ENCODE data around the gene CPOX. TPM values are rescaled to one million over a fixed set of nuclear protein-coding genes. Genes with fewer than 3 reads are reported as not detected.

The CPOX gene
- total and polyA plus RNA-seq, 2 of the 8 experiments (the other 6 are each of a cell fraction or from before 2014, with no cell fraction given), result 17.4 to 27.0 TPM

DNA sequence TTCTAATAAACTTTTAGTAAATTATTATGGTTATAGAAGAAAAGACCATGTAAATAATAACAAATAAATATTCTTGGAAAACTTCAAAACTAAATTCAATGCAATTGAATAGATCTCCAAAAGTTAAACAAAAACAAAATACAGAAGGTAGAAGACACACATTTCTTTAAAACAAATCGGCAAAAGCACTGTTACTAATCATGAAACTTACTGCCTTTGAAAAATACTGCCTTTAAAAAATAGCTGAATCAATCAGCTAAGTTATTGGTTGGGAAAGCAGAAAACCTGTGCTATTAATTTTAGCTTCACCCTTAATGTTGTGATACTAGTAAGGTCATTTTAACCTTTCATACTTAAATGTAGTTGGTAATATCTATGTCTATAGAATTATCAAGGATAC lies 58.7 kb downstream of the CPOX start:
- POLR2A ChIA-PET (ENCODE audit: partially characterized antibody), result no interaction called here

More for the DNA sequence above, 58.7 kb downstream of the CPOX start:
- Histone ChIP-seq H3K79me1 (ENCODE audit: low read depth, low read length) (no peaks in the 10 kb centered on the region), H4K5ac (ENCODE audit: insufficient read length, low read depth, low read length) (no peak overlapping the region), H2BK20ac (ENCODE audit: low read length) (no peak overlapping the region), H2BK15ac (ENCODE audit: low read length) (no peak overlapping the region), H3K79me2 (ENCODE audit: control insufficient read depth in 1 of 2, insufficient read depth in 2 of 2, low read length in 2 of 2) (no peaks in the 10 kb centered on the region), H2BK5ac (ENCODE audit: low read depth, low read length) (no peak overlapping the region), H4K20me1 (replicated peaks in 1 of 2; ENCODE audit: control insufficient read depth in 1 of 2, insufficient read depth in 2 of 2, low read length in 2 of 2) (no peaks in the 10 kb centered on the region), H3K4me1 (replicated peaks in 1 of 4; ENCODE audit: control insufficient read depth in 3 of 4, insufficient read depth in 4 of 4, low read length in 3 of 4) (no peaks in the 10 kb centered on the region), H3K36me3 (ENCODE audit: control insufficient read depth in 2 of 4, insufficient read depth in 4 of 4, low read length in 3 of 4) (no peaks in the 10 kb centered on the region), H4K8ac (ENCODE audit: extremely low read depth, insufficient read depth, low read length) (no peak overlapping the region), H2AFZ (ENCODE audit: low read length) (no peak overlapping the region), H2AK5ac (ENCODE audit: low read depth, low read length) (no peak overlapping the region), H3K27me3 (replicated peaks in 1 of 4; ENCODE audit: control insufficient read depth in 3 of 4, extremely low read depth in 1 of 4, insufficient read depth in 3 of 4, low read length in 3 of 4) (peaks cover 0 to 1% (median 0%) of the 10 kb centered on the region in 4 experiments; a peak in 1 of 7 replicates), H3K27ac (ENCODE audit: low read depth, low read length) (no peak overlapping the region), H3K4ac (replicated peaks; ENCODE audit: insufficient read length, low read depth, low read length) (no peak overlapping the region), H3K14ac (ENCODE audit: insufficient read length) (no peak overlapping the region), H4K91ac (replicated peaks; ENCODE audit: insufficient read length, low read length) (no peak overlapping the region), H3K56ac (replicated peaks; ENCODE audit: insufficient read length, low read depth, low read length) (no peak overlapping the region), H2BK120ac (replicated peaks; ENCODE audit: low read depth, low read length) (no peak overlapping the region), H3K4me3 (ENCODE audit: extremely low read depth in 1 of 4, insufficient read depth in 2 of 4, low read depth in 3 of 4, low read length in 4 of 4) (no peak overlapping the region), H3K23ac (ENCODE audit: insufficient read length) (no peak overlapping the region), H3K4me2 (ENCODE audit: insufficient read depth in 1 of 2, low read depth in 2 of 2, low read length in 2 of 2) (no peak overlapping the region), H2BK12ac (ENCODE audit: low read depth, low read length) (no peak overlapping the region), H3K9me3 (ENCODE audit: insufficient read depth in 2 of 2, low read depth in 1 of 2, low read length in 1 of 2) (no peaks in the 10 kb centered on the region), H3K23me2 (ENCODE audit: low read depth, low read length) (no peaks in the 10 kb centered on the region), H3K18ac (ENCODE audit: extremely low read depth, low read length) (no peak overlapping the region), H3K9ac (replicated peaks in 1 of 4; ENCODE audit: extremely low read depth in 1 of 4, low read depth in 3 of 4, low read length in 3 of 4) (no peak overlapping the region)
- TF ChIP-seq TAF7 (optimal IDR thresholded peaks at IDR 0.05; ENCODE audit: borderline replicate concordance, low read depth, low read length) (no peak), POLR2AphosphoS5 (IDR thresholded peaks at IDR 0.05; ENCODE audit: low read depth, low read length) (no peak), CBX5 (IDR thresholded peaks at IDR 0.05; ENCODE audit: low read depth, low read length) (no peak), POU5F1 (IDR thresholded peaks at IDR 0.05; ENCODE audit: low read depth, low read length) (no peak), HDAC6 (IDR thresholded peaks at IDR 0.05; ENCODE audit: low read depth, low read length) (no peak), NRF1 (IDR thresholded peaks at IDR 0.05; ENCODE audit: low read depth, low read length) (no peak), BACH1 (IDR thresholded peaks at IDR 0.05; ENCODE audit: low read length) (no peak)
- TF ChIP-seq, protein P1, sequence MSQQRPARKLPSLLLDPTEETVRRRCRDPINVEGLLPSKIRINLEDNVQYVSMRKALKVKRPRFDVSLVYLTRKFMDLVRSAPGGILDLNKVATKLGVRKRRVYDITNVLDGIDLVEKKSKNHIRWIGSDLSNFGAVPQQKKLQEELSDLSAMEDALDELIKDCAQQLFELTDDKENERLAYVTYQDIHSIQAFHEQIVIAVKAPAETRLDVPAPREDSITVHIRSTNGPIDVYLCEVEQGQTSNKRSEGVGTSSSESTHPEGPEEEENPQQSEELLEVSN (IDR thresholded peaks at IDR 0.05), result no peak
- DNase-seq (ENCODE audit: low read depth in 1 of 2, low spot score in 2 of 2), result no peak
- no peak for FAIRE-seq
- CTCF ChIA-PET (ENCODE audit: partially characterized antibody), result interaction anchor here (1.3 kb wide), 1 partner anchor 20 kb away, joined by 3 read pairs; no protein-coding TSS in a partner anchor
- WGBS, 2 experiments (ENCODE audit: extremely low coverage in 1 of 2, insufficient coverage in 1 of 2, insufficient read length in 1 of 2, insufficient replicate concordance in 2 of 2, low coverage in 1 of 2, low lambda C conversion rate in 2 of 2, missing lambda C conversion rate in 1 of 2), result 83% methylated on average over 1 of the region's 1 CpG; no CpG with 5 or more reads in 1 of the 2 experiments
